Measurements from ENCODE around the gene VWA3B. TPM values are rescaled to one million over a fixed set of nuclear protein-coding genes. Genes with fewer than 3 reads are reported as not detected.

Gene VWA3B
- total RNA-seq, 1 donor from 2014 or later = not detected

GRCh38 chr2:98309580-98309979, 222.6 kb downstream of the VWA3B start:
- Mint-ChIP-seq H3K4me3 (no peak overlapping the region), H3K9me3 (no peaks in the 10 kb centered on the region), H3K36me3 (no peaks in the 10 kb centered on the region), H3K27ac (no peak overlapping the region), H3K27me3 (ENCODE audit: low read depth) (peaks cover 48% of the 10 kb centered on the region), H3K4me1 (no peaks in the 10 kb centered on the region)
- no peak for TF ChIP-seq CTCF (IDR thresholded peaks at IDR 0.05; ENCODE audit: unreplicated experiment)
- DNase-seq (ENCODE audit: low spot score in 2 of 2, unreplicated experiment in 2 of 2) = no peak

DNA sequence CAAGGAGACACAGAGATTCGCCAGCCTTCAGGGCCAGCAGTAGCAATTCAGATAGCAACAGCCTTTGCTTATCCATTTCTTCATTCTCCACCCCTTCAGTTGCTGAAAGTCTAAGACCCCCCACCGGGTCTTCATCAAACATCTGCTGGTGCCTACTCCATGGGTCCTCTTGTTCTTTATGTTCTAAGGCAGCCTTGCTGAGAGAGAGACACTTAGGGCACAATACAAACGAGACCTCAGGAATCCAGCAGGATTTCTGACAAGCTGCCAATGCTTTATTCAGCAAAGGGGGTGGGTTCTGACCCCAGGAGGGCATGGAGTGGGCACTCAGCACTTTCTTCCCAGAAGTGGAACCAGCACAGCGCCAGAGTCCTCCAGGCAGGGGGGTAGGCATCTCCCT, 223.0 kb downstream of the VWA3B start:
- no peaks in the 10 kb centered on the region for H3K4me1 Mint-ChIP-seq
- no peaks in the 10 kb centered on the region for H3K9me3 Mint-ChIP-seq
- no peaks in the 10 kb centered on the region for H3K36me3 Mint-ChIP-seq
- TF ChIP-seq CTCF (IDR thresholded peaks at IDR 0.05; ENCODE audit: unreplicated experiment) = no peak
- no peak overlapping the region for H3K4me3 Mint-ChIP-seq
- DNase-seq (ENCODE audit: low spot score in 2 of 2, unreplicated experiment in 2 of 2) = no peak
- no peak overlapping the region for H3K27ac Mint-ChIP-seq
- peaks cover 43% of the 10 kb centered on the region for H3K27me3 Mint-ChIP-seq (ENCODE audit: low read depth)

DNA sequence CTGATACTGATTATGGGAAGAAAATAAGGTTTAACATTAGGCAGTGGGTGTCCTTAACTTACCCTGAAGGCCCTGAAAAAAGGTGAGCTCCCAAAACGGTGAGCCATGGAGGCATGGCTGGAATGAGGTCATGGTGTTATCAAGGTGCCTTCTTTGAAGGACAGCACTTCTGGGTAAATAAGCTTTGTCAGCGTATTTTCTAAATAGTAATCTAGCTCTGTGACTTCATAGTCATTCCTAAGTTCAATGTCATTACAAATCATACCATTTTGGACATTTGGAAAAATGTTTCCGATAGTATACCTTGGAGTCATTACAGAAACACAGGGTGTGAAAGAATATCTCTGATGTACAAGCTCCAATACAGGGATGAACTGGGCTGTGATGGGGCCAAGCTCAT, 224.1 kb downstream of the VWA3B start:
- DNase-seq (ENCODE audit: low spot score in 2 of 2, unreplicated experiment in 2 of 2) = no peak
- no peaks in the 10 kb centered on the region for H3K36me3 Mint-ChIP-seq

GRCh38 chr2:98311771-98312545, 225.0 kb downstream of the VWA3B start:
- Mint-ChIP-seq H3K27ac (no peak overlapping the region), H3K9me3 (no peaks in the 10 kb centered on the region), H3K27me3 (ENCODE audit: low read depth) (peaks cover 29% of the 10 kb centered on the region), H3K4me3 (no peak overlapping the region), H3K4me1 (no peaks in the 10 kb centered on the region), H3K36me3 (no peaks in the 10 kb centered on the region)
- no peak for TF ChIP-seq CTCF (IDR thresholded peaks at IDR 0.05; ENCODE audit: unreplicated experiment)
- no peak for DNase-seq (ENCODE audit: low spot score in 2 of 2, unreplicated experiment in 2 of 2)

More for the DNA sequence above, 224.1 kb downstream of the VWA3B start:
- peaks cover 32% of the 10 kb centered on the region for H3K27me3 Mint-ChIP-seq (ENCODE audit: low read depth)
- TF ChIP-seq CTCF (IDR thresholded peaks at IDR 0.05; ENCODE audit: unreplicated experiment) = no peak
- no peaks in the 10 kb centered on the region for H3K9me3 Mint-ChIP-seq
- H3K27ac Mint-ChIP-seq = no peak overlapping the region
- H3K4me3 Mint-ChIP-seq = no peak overlapping the region
- H3K4me1 Mint-ChIP-seq = no peaks in the 10 kb centered on the region

DNA sequence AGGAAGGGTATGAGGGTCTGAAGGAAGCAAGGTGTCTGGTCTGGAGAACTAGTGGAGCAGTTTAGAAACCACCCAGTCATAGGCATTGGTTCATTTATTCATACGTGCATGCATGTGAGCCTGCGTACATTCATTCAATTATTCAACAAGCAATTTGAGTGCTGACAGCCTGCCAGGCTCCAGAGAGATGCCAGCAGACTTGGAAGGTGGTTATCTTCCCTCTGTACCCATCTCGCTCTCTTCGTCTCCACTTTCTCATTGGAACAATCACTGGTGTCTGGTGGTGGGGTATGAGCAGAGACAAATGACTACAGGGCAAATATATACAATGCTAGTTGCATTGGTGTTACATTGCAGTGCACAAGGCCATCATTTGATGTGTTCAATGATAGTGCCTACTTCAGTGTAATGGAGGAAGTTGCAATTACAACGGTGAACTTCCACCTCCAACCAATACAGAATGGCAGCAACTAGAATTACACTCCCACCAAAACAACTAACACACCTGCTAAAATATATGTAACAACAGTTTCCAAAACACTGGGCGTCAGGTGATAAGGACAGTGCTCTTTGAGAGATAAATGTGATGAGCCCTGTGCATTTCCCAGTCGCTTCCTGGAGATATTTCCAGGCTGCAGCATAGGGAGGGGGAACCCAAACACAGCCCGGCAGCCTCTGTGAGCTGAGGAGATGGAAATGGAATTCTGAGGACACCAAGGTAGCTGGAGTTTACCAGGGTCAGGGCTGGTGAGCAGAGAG, 226.7 kb downstream of the VWA3B start:
- no peak for DNase-seq (ENCODE audit: low spot score in 2 of 2, unreplicated experiment in 2 of 2)
- TF ChIP-seq CTCF (IDR thresholded peaks at IDR 0.05; ENCODE audit: unreplicated experiment) = no peak
- no peaks in the 10 kb centered on the region for H3K4me1 Mint-ChIP-seq
- H3K27ac Mint-ChIP-seq = no peak overlapping the region
- H3K27me3 Mint-ChIP-seq (ENCODE audit: low read depth) = peaks cover 20% of the 10 kb centered on the region
- peaks cover 3% of the 10 kb centered on the region for H3K9me3 Mint-ChIP-seq
- H3K36me3 Mint-ChIP-seq = no peaks in the 10 kb centered on the region
- H3K4me3 Mint-ChIP-seq = no peak overlapping the region
